Right renal cortex interstitium (tissue), 3 donors: ENCODE results near the gene STOML3. TPM values are rescaled to one million over a fixed set of nuclear protein-coding genes. Genes with fewer than 3 reads are reported as not detected.
"Not testable (repeated sequence)": the region's sequence is repeated elsewhere in the genome, so short reads cannot be mapped to it uniquely, and the experiment has no call there.

ENCODE experiments used
- DNase-seq, 3 donors: peaks; one replicate each; pipeline ENCODE4 v3.0.0-alpha.2; 2013; ENCODE audit warnings: low read depth in 3 of 3, low spot score in 2 of 3
- polyA plus RNA-seq, 3 donors: library from polyadenylated mRNA; unstranded; fragments of 120-200 nt; gene quantifications; one replicate each; pipeline ENCODE4 v1.2.1, GENCODE V29; 2013; ENCODE audit not compliant: insufficient read length in 3 of 3

STOML3 gene
- under 1 TPM in 1 of 3 donors, not detected in 2; 0.08 TPM for polyA plus RNA-seq

DNA sequence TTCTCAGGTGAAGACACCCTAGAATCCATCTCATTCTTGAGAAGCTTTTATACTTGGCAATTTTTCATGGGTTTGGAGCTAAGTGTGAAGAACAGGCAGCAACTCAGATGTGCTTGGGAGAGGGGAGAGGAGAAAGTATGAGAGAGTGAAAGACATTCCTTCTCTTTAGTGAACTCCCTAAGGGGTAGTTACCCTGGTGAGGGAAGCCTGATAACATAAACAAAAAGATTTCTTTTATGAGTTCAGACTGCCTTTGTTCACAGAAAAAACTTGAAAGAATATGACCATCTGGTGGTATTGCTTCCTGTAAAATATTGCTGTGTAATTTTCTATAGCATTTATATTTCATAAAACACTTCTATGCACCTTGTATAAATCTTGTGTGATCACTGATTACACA is at the start of gene STOML3:
TSS of gene STOML3 (minus strand) at position 139 of the 400 bp plus-strand sequence. CDS start at position 29, 110 bp downstream.
- DNase-seq, result no peak

DNA sequence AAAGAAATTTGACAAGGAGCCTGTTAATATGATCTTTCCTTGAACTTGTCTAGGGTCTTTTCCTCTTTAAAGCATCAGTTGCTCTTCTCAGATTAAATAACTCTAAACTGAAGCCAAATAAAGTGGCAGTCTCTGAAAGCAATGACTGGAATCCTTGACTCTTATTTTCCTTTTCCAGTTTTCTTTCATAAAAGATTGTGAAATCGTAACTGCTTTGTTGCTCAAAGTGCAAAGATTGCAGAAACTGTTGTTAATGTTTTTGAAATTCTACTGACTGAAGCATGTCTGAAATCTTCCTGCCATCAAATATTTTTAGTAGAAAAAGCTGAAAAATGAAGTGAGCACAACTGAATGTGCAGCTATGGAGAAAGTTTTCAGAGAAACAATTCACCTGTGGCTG is 49.6 kb upstream of the STOML3 start:
- no peak for DNase-seq

- no peak for DNase-seq
Measured at GRCh38 chr13:39039041-39039440, 48.4 kb upstream of the STOML3 start.

DNA sequence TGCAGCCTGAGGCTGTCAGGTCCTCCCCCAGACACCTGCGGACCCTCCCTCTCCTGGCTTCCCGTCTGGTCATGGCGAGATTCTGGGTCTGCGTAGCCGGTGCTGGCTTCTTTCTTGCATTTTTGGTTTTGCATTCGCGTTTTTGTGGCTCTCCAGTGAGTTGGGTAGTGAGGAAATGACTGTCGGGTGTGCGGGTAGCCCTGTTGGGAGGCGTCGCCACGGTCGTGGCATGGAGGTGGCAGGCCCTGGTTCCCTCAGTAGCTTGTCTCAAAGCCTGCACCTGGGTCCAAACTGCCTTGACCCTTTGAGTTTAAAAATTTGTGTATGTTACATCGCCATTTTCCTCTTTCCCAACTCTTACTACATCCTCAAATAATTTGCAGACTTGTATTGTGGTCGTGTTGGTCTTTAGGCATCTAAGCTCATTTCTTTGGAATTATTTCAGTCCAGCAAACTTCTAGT is 48.0 kb upstream of the STOML3 start:
- no peak for DNase-seq

GRCh38 chr13:39037880-39038568 is 47.4 kb upstream of the STOML3 start, which contains the start of the genes NHLRC3 and PROSER1:
Gene NHLRC3, plus strand, starts transcription at chr13:39038456. Its CDS starts 184 bp downstream, at chr13:39038640.
Gene PROSER1, minus strand, starts transcription at chr13:39038089. Its CDS starts 847 bp downstream, at chr13:39037242.
- DNase-seq, result peak; percentile 92 to 96 (median 93)

DNA sequence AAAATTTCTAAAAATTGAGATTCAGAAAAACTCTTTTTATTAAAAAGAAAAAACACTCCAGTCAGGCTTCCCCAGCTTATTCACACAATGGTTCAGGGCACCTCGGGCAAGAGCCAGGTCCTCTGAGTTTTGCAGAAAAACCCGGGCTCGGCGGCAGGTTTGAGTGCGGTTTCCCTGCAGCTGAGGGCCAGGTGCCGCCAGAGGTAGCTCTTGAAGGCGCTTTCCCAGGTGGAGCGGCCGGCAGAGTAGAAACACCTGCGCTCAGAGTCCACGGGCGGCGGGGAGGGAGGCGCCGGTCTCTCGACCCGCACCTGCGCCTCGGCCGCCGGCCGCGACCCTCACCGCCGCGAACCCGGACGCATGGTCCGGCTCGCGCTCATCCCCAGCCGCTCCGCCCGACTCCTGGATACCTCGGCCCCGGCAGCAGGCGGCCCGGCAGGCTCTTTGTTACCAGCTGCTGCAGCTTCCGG is 46.8 kb upstream of the STOML3 start:
- DNase-seq, result no peak

DNA sequence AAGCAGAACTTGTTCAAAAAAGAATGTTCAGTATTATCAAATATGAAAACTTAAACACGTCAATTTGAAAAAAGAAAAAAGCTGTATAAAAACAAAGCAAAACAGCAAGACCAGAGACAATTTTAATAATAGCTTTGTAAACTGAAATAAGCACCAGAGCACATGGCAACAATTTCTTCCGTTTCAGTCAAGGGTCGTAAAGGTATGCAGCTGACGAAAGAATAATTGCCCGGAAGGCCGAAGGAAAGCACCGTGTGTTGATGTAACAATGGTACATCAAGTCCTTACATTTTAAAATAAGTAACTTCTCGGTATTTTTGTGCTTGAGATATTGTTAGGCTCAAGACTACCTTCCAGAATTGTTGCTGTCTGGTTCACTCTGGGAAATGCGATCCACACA is 45.6 kb upstream of the STOML3 start:
- DNase-seq, result peak in 2 of 3 donors; percentile 18

- DNase-seq, result no peak
Measured at GRCh38 chr13:39035799-39036198, 45.2 kb upstream of the STOML3 start.

- no peak for DNase-seq
Measured at GRCh38 chr13:39035204-39035603, 44.6 kb upstream of the STOML3 start.

- no peak for DNase-seq
Measured at GRCh38 chr13:39034085-39034484, 43.5 kb upstream of the STOML3 start.

- no peak for DNase-seq
Measured at GRCh38 chr13:39032150-39032549, 41.5 kb upstream of the STOML3 start.

GRCh38 chr13:39025433-39025839 is 34.8 kb upstream of the STOML3 start:
- no peak for DNase-seq

DNA sequence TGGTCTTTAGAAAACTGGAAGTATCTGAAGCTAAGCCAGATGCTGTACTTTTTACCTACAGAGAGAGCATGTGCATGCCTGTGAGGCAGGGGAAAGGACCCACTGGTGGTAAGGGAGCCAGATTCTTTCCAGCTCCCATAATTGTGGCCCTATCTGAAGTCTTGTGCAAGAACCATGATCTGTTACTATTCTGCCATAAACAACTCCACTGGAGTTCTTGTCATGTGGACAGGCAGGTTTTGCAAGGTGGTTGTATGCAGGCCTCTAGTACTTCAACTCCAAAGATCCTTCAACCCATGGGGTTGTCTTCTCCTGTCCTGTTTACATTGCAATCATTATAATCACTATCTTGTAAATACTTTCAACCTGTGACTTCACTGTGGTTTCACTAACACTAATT is 33.1 kb upstream of the STOML3 start:
- no peak for DNase-seq

DNA sequence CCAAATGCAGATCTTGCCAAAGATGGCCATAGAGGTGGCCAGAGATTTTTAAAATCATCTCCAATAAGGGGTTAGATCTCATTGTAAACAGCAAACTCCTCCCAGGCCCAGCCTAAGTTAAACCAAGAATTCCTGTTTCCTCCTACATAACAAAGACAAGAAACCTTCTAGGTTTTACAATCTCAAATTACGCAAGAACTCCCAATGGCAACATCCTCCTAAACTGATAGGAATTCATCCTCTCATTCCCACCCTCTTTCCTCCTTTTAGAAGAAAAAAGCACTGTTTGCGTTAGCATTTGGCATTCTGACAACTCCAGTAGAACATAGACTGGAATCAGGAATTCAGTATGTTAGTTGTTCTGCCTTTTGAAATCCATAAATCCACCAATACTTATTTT is 32.7 kb upstream of the STOML3 start:
- DNase-seq, result no peak

DNA sequence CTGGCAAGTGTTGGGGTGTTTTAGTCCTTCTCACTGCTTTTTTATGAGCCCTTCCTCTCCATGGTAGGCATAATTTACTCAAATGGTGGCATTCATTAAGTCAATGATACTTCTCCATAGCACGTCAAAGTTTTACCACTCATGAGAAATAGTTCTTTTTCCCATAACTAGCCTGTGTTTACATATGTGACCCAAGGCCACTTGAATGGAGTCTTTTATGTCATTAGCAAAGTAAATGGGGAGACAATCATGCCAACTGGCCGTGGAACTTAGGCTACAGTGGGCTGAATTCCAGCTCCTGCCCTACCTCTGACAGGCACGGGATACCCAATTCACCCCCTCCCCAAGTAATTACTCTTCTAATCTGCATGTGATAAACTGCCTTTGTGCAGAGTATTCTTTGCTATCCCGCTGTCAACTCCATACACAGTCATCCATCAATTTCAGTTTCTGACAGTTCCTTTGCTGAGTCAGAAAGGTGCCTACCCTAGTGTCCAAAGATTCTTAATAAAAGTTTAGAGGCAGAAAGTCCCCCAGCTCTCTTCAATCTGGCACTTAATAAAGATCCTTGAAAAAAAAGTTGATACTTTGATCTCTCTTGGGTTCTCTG is 30.3 kb upstream of the STOML3 start:
- DNase-seq, result no peak

- DNase-seq, result no peak
Measured at GRCh38 chr13:39016787-39017186, 26.2 kb upstream of the STOML3 start.

DNA sequence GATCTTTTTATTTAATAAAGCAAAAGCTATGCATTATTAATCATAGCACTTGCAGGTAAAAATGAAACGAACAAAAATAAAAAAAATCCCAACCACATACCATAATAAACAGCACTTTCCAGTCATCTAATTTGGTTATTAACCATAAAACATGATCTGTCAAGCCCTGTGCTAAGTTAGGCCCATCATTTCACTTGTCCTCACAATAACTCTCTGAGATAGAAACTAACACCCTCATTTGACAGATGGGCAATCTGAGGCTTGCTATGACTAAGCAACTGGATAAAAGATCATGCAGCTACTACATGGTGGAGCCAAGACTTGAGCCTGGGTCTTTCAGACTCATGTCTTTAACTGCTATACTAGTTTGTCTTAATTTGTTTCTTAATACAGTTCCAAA is 25.5 kb upstream of the STOML3 start:
- DNase-seq, result no peak

- DNase-seq, result no peak
Measured at GRCh38 chr13:39013462-39013861, 22.8 kb upstream of the STOML3 start.

- no peak for DNase-seq
Measured at GRCh38 chr13:39012608-39013007, 22.0 kb upstream of the STOML3 start.

DNA sequence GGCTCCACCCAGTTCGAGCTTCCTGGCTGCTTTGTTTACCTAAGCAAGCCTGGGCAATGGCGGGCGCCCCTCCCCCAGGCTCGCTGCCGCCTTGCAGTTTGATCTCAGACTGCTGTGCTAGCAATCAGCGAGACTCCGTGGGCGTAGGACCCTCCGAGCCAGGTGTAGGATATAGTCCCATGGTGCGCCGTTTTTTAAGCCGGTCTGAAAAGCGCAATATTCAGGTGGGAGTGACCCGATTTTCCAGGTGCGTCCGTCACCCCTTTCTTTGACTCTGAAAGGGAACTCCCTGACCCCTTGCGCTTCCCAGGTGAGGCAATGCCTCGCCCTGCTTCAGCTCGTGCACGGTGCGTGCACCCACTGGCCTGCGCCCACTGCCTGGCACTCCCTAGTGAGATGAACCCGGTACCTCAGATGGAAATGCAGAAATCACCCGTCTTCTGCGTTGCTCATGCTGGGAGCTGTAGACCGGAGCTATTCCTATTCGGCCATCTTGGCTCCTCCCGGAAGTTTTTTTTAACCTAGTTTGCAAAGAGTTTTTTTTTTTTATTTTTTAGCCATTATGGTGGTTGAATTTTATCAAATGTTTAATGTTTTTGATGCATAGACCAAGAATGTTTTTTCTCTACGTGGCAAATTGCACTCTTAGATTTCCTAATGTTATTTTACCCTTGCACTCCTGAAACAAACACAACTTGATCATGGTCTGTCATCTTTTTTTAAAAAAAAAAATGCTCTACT is 15.9 kb upstream of the STOML3 start:
- DNase-seq, result not testable (repeated sequence)

DNA sequence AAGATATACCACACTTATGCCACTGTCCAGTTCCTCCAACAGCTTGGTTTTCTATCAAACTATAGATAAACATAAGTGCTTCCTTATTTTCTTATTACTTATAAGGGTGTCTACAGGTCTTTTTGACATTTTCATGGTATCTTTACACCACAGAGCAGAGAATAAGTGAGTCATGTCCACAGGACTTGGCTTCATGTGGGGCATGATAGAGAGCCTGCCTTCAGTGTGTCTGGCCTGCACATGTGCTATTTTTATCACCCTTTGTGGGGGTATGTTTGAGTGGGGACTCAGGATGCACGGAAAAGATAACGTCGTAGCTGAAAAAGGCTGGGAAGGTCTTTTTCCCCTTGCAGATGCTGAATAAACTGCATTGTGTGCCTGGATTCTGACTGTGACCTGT is 8.1 kb upstream of the STOML3 start:
- no peak for DNase-seq
